Measurements from ENCODE around the gene EDIL3.
"Not testable (repeated sequence)": the region's sequence is repeated elsewhere in the genome, so short reads cannot be mapped to it uniquely, and the experiment has no call there.

The EDIL3 gene

DNA sequence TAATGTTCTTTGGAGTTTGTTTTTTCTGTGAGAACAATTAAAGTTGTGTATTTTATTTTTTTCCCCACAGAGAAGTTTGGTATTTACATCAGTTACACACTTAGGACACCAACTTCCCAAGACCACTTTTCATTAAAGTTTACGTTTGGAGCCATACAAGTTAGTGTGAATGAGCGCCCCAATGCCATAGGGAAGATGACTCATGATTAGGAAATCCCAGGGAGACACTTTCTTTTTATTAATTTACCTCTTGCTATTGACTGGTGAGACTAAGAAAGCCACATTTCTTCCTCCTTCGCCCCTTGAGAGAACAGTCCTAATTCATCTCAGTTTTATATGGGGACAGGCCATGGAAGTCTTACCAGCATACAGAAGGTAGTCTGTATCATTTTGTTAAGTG is 57.1 kb downstream of the EDIL3 start:
- DNase-seq (ENCODE audit: low spot score): no peak
- TF ChIP-seq, protein P1, sequence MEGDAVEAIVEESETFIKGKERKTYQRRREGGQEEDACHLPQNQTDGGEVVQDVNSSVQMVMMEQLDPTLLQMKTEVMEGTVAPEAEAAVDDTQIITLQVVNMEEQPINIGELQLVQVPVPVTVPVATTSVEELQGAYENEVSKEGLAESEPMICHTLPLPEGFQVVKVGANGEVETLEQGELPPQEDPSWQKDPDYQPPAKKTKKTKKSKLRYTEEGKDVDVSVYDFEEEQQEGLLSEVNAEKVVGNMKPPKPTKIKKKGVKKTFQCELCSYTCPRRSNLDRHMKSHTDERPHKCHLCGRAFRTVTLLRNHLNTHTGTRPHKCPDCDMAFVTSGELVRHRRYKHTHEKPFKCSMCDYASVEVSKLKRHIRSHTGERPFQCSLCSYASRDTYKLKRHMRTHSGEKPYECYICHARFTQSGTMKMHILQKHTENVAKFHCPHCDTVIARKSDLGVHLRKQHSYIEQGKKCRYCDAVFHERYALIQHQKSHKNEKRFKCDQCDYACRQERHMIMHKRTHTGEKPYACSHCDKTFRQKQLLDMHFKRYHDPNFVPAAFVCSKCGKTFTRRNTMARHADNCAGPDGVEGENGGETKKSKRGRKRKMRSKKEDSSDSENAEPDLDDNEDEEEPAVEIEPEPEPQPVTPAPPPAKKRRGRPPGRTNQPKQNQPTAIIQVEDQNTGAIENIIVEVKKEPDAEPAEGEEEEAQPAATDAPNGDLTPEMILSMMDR (IDR thresholded peaks at IDR 0.05; ENCODE audit: extremely low read depth, missing control alignments): no peak

DNA sequence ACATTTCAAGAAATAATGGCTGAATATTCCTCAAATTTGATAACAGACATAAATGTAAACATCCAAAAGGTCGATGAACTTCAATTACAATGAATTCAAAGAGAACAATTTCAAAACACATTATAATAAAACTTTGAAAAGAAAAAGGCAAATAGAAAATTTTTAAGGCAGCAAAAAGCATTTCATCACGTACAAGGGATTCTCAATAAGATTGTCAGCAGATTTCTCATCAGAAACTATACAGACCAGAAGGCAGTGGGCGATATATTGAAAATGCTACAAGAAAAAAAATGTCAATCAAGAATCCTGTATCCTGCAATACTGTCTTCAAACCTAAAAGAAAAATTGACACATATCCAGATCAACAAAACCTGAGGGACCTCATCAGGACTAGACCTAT is 62.0 kb downstream of the EDIL3 start:
- no peak for DNase-seq (ENCODE audit: low spot score)
- TF ChIP-seq, protein P1 (IDR thresholded peaks at IDR 0.05; ENCODE audit: extremely low read depth, missing control alignments): no peak

DNA sequence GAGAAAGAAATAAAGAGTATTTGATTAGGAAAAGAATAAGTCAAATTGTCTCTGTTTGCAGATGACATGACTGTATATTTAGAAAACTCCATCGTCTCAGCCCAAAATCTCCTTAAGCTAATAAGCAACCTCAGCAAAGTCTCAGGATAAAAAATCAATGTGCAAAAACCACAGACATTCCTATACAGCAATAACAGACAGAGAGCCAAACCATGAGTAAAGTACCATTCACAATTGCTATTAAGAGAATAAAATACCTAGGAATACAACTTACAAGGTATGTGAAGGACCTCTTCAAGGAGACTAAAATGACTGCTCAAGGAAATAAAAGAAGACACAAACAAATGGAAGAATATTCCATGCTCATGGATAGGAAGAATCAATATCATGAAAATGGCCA is 66.9 kb downstream of the EDIL3 start:
- DNase-seq (ENCODE audit: low spot score): not testable (repeated sequence)

DNA sequence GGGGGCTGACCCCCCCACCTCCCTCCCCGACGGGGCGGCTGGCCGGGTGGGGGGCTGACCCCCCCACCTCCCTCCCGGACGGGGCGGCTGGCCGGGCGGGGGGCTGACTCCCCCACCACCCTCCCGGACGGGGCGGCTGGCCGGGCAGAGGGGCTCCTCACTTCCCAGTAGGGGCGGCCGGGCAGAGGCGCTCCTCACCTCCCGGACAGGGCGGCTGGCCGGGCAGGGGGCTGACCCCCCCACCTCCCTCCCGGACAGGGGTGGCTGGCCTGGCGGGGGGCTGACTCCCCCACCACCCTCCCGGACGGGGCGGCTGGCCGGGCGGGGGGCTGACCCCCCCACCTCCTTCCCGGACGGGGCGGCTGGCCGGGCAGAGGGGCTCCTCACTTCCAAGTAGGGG is 72.4 kb downstream of the EDIL3 start:
- DNase-seq (ENCODE audit: low spot score): not testable (repeated sequence)

DNA sequence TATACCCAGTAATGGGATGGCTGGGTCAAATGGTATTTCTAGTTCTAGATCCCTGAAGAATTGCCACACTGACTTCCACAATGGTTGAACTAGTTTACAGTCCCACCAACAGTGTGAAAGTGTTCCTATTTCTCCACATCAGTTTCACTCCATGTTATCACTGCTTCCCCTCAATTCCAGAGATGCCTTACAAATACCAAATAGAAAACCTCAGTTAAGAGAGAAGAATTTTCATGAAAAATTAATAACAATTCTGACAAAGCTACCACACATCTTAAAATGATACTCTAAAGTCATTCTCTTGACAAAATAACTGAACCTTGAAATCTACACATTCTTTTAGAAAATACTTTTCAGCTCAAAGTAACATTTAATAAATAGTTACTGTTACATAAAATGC is 74.8 kb downstream of the EDIL3 start:
- DNase-seq (ENCODE audit: low spot score): not testable (repeated sequence)

DNA sequence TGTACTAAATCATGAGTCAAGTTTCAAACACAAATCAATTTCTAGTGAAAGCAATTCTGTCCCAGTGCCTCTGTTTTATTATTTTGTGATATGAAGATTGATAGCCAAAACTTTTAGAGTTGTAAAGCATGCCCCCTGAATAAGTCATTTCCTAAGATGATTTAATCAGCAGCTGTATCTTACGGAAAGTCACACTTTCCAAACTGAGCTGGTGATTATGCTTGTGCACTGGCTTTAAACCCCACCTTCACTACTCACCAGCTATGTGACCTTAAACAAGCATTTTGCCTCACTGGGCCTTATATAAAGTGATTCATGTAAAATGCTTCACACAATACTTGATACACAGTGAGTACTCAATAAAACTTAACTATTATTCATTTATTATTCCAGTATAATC is 78.1 kb downstream of the EDIL3 start:
- DNase-seq (ENCODE audit: low spot score): no peak
- TF ChIP-seq, protein P1 (IDR thresholded peaks at IDR 0.05; ENCODE audit: extremely low read depth, missing control alignments): no peak

DNA sequence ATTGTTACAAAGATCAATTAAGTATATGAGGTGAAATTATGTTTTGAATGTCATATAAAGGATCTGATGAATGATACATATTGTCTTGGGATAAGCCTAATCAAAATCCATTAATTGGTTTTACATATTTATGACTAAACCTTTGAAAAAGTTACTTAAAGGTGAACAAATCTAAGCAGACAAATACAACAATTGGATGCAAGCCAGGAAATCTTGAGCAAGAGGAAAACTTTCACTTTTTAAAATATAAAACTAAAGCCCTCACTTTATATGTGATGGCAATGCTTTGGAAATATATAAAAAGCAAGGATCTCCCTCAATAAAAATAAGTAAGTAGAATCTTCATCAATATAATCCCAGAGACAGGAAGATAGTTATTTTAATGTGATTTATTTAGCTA is 80.1 kb downstream of the EDIL3 start:
- no peak for DNase-seq (ENCODE audit: low spot score)
- TF ChIP-seq, protein P1 (IDR thresholded peaks at IDR 0.05; ENCODE audit: extremely low read depth, missing control alignments): no peak

DNA sequence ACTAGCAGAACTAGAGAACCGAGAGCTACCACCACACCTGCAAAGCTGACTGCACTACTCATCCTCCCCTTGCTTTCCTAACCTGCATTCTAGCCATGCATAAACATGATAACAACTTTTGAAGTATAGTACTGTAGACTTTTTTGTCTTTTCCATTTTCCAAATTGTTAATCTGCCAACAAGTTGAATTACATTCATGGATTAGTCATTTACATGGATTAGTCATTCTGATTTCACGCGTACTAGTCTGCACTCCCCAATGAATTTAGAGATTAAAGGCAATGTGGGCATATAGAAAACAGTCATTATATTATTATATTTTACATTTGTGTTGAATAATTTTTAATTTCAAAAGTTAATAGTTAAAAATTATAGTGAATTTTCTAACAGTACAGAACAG is 81.4 kb downstream of the EDIL3 start:
- DNase-seq (ENCODE audit: low spot score): no peak
- TF ChIP-seq, protein P1 (IDR thresholded peaks at IDR 0.05; ENCODE audit: extremely low read depth, missing control alignments): no peak

DNA sequence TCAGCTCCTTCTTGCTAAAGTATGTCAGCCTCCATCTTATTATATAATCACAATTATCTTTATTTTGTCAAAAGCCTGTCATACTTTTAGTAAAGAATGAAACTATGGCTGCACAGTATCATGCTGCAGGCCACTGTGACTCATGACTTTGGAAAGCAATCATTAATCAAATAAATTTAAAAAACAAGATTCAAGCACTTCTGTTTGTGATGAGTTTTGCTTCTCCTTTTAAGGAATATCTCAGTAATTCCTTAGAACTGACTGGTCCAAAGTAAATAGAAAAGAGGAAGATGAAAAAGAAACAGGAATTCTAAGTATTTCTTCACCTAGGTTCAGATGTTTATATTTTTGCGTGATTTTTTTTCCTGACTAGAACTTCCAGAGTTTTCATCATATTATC is 83.1 kb downstream of the EDIL3 start:
- no peak for DNase-seq (ENCODE audit: low spot score)

More for the DNA sequence above, 83.1 kb downstream of the EDIL3 start:
- TF ChIP-seq, protein P1 (IDR thresholded peaks at IDR 0.05; ENCODE audit: extremely low read depth, missing control alignments): no peak

Data from GM20000 (cell line).